ENCODE measurements around the gene XXYLT1. TPM values are rescaled to one million over a fixed set of nuclear protein-coding genes. Genes with fewer than 3 reads are reported as not detected.

Gene XXYLT1
- total RNA-seq, 4 donors from 2014 or later, result 9.8 to 14.6 (median 13.9) TPM

DNA sequence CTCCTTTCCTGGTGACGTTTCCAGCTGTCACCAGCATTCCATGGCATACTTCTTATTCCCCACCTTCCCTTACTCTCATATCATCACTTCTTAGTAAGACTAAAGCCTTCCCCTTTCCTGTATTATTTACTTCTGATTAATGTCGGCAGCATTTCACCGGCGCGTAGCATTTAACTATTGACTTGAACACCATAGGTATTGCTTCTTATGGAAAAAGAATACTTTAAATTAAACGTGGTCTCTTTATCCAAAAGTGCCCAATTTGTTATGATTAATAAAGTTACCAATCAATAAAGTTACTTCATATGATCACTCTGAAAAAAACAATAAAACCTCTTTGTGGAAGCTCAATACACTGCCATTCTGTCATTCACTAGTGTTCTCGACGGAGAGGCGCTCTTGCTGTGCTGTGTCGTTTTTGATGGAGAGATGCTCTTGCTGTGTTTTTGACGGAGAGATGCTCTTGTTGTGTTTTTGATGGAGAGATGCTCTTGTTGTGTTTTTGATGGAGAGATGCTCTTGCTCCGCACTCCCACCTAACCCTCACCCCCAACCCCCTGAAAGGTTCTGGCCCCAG, 165.0 kb downstream of the XXYLT1 start:
- no peaks in the 10 kb centered on the region for H3K4me1 ChIP-seq
- TF ChIP-seq, protein P1, sequence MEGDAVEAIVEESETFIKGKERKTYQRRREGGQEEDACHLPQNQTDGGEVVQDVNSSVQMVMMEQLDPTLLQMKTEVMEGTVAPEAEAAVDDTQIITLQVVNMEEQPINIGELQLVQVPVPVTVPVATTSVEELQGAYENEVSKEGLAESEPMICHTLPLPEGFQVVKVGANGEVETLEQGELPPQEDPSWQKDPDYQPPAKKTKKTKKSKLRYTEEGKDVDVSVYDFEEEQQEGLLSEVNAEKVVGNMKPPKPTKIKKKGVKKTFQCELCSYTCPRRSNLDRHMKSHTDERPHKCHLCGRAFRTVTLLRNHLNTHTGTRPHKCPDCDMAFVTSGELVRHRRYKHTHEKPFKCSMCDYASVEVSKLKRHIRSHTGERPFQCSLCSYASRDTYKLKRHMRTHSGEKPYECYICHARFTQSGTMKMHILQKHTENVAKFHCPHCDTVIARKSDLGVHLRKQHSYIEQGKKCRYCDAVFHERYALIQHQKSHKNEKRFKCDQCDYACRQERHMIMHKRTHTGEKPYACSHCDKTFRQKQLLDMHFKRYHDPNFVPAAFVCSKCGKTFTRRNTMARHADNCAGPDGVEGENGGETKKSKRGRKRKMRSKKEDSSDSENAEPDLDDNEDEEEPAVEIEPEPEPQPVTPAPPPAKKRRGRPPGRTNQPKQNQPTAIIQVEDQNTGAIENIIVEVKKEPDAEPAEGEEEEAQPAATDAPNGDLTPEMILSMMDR (IDR thresholded peaks at IDR 0.05), result no peak
- TF ChIP-seq POLR2A (IDR thresholded peaks at IDR 0.05), result no peak
- WGBS, 2 donors, result 76% methylated on average over 12 of the region's 12 CpGs
- H3K27me3 ChIP-seq, result no peaks in the 10 kb centered on the region
- H3K36me3 ChIP-seq, result no peaks in the 10 kb centered on the region
- H3K4me3 ChIP-seq (replicated peaks in 1 of 3), result no peak overlapping the region
- no peak overlapping the region for H3K27ac ChIP-seq
- intact Hi-C loops (cut with DNase I), result loop anchor here (2.0 to 10.0 kb wide), 2 partner anchors 101 to 423 kb away; no protein-coding TSS in a partner anchor
- no peak for DNase-seq
- no peaks in the 10 kb centered on the region for H3K9me3 ChIP-seq

- H3K4me1 ChIP-seq, result no peaks in the 10 kb centered on the region
- H3K4me3 ChIP-seq (replicated peaks in 1 of 3), result no peak overlapping the region
- H3K27ac ChIP-seq, result no peak overlapping the region
- WGBS, 2 donors, result 87 to 88% methylated on average over 13 of the region's 13 CpGs
- no peaks in the 10 kb centered on the region for H3K36me3 ChIP-seq
- TF ChIP-seq POLR2A (IDR thresholded peaks at IDR 0.05), result no peak
- TF ChIP-seq, protein P1 (IDR thresholded peaks at IDR 0.05), result no peak
- no peak for DNase-seq
- intact Hi-C loops (cut with DNase I), result loop anchor here (10.0 kb wide), 1 partner anchor 101 kb away; no protein-coding TSS in a partner anchor
- no peaks in the 10 kb centered on the region for H3K9me3 ChIP-seq
- no peaks in the 10 kb centered on the region for H3K27me3 ChIP-seq
Measured at GRCh38 chr3:195105389-195105788, 165.6 kb downstream of the XXYLT1 start.

- no peaks in the 10 kb centered on the region for H3K9me3 ChIP-seq
- intact Hi-C loops (cut with DNase I), result loop anchor here (10.0 kb wide), 1 partner anchor 100 kb away; no protein-coding TSS in a partner anchor
- no peak overlapping the region for H3K27ac ChIP-seq
- no peak overlapping the region for H3K4me3 ChIP-seq (replicated peaks in 1 of 3)
- TF ChIP-seq, protein P1 (IDR thresholded peaks at IDR 0.05), result no peak
- no peak for TF ChIP-seq POLR2A (IDR thresholded peaks at IDR 0.05)
- WGBS, 2 donors, result 95 to 96% methylated on average over 8 of the region's 8 CpGs
- H3K27me3 ChIP-seq, result no peaks in the 10 kb centered on the region
- no peaks in the 10 kb centered on the region for H3K36me3 ChIP-seq
- no peaks in the 10 kb centered on the region for H3K4me1 ChIP-seq
- no peak for DNase-seq
Measured at GRCh38 chr3:195104340-195104739, 166.6 kb downstream of the XXYLT1 start.

DNA sequence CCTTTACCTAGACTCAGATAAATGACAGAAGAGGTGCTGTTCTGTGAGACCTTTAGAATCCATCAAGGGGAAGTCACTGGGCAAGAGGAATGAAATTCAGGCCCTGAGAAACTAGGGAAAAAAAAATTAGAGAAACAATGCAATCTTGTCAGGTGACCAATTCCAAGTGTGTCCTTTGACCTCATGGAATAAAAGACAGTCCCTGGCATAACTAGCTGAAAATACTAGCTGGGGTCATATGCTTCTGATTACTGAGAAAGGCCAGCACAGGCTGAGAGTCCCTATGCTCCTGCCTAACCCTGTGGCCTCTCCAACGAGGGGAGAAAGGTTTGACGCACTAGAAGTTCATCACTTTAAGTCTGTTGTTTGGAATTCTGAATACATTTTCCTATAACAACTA, 167.3 kb downstream of the XXYLT1 start:
- DNase-seq, result no peak
- Histone ChIP-seq H3K9me3 (no peaks in the 10 kb centered on the region), H3K36me3 (no peaks in the 10 kb centered on the region), H3K4me1 (no peaks in the 10 kb centered on the region), H3K27me3 (no peaks in the 10 kb centered on the region), H3K4me3 (replicated peaks in 1 of 3) (no peak overlapping the region), H3K27ac (no peak overlapping the region)
- 92 to 93% methylated on average over 2 of the region's 2 CpGs for WGBS, 2 donors
- no peak for TF ChIP-seq POLR2A (IDR thresholded peaks at IDR 0.05)
- TF ChIP-seq, protein P1 (IDR thresholded peaks at IDR 0.05), result no peak
- intact Hi-C loops (cut with DNase I), result loop anchor here (10.0 kb wide), 1 partner anchor 99 kb away; no protein-coding TSS in a partner anchor

DNA sequence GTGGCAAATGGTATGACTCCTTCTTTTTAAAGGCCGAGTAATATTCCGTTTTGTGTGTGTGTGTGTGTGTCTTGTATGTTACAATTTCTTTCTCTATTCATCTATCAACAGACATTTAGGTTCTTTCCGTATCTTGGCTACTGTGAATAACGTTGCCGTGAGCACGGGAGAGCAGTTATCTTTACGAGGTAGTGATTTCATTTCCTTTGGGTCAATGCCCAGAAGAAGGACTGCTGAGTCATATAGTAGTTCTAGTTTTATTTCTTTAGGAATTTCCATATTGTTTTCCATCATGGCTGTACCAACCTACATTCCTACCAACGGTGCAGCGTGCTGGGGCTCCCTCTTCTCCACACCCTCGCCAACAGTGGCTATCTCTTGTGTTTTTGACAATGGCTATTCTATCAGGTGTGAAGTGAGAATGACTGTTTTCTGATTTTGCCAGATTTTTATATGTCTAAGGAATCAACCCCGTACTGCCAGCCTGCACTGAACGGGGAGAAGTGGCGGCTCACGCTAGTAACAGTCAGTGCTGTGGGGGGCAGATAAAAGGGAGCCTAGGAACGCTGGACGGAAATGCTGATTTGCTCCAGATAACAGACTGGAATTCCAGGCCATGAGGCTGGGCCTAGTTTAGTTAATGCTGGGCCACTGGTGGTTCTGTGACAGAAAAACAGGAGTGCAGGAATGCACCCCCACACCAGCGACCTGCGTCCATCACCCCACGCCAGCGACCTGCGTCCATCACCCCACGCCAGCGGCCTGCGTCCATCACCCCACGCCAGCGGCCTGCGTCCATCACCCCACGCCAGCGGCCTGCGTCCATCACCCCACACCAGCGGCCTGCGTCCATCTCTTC, 168.1 kb downstream of the XXYLT1 start:
- H3K9me3 ChIP-seq, result no peaks in the 10 kb centered on the region
- 84 to 87% methylated on average over 32 of the region's 32 CpGs for WGBS, 2 donors
- H3K4me3 ChIP-seq (replicated peaks in 1 of 3), result no peak overlapping the region
- no peaks in the 10 kb centered on the region for H3K36me3 ChIP-seq
- H3K27ac ChIP-seq, result no peak overlapping the region
- no peaks in the 10 kb centered on the region for H3K27me3 ChIP-seq
- intact Hi-C loops (cut with DNase I), result loop anchor here (10.0 kb wide), 1 partner anchor 98 kb away; no protein-coding TSS in a partner anchor
- no peak for DNase-seq
- TF ChIP-seq, protein P1 (IDR thresholded peaks at IDR 0.05), result no peak
- no peak for TF ChIP-seq POLR2A (IDR thresholded peaks at IDR 0.05)
- H3K4me1 ChIP-seq, result no peaks in the 10 kb centered on the region
